ENCODE measurements around the gene TNRC6B.

TNRC6B gene

DNA sequence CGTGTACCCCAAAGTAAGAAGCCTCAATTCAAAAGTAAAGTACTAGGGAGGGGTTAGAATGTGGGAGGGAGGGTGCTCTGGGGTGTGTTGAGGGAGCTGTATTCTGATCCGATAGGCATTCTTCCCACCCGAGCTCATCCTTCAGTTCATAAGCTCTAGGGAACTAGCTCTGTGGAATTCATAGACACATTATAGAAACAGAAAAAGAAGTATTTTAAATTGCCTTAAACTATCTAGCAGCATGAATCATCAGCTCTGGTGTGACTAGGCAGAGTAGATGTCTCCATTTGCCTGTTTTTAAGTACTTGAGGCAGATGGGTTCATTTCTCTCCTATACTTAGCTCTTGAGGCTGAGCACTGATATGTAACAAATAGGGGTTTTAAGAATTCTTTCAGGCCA is 185.3 kb downstream of the TNRC6B start:
- 0 out of 2 replicates have a peak, but pooled peaks cover 3% of the 10 kb centered on the region for H3K79me2 ChIP-seq (ENCODE audit: low read length)
- H3K4me2 ChIP-seq (ENCODE audit: low read length), result no peak overlapping the region
- no peak overlapping the region for H2AFZ ChIP-seq (ENCODE audit: low read depth, low read length)
- H3K9me3 ChIP-seq (ENCODE audit: insufficient read depth, low read length), result no peaks in the 10 kb centered on the region
- H3K4me3 ChIP-seq (ENCODE audit: low read length), result no peak overlapping the region
- H3K9ac ChIP-seq (ENCODE audit: low read length), result no peak overlapping the region
- H3K4me1 ChIP-seq (ENCODE audit: low read length), result no peaks in the 10 kb centered on the region
- no peak overlapping the region for H3K27ac ChIP-seq (ENCODE audit: low read length)
- peaks cover 82% of the 10 kb centered on the region for H3K36me3 ChIP-seq (replicated peaks; ENCODE audit: low read depth, low read length)
- no peaks in the 10 kb centered on the region for H3K27me3 ChIP-seq (ENCODE audit: low read depth, low read length)
- no peak for TF ChIP-seq EZH2phosphoT487 (IDR thresholded peaks at IDR 0.05; ENCODE audit: low read depth)
- TF ChIP-seq, protein P1, sequence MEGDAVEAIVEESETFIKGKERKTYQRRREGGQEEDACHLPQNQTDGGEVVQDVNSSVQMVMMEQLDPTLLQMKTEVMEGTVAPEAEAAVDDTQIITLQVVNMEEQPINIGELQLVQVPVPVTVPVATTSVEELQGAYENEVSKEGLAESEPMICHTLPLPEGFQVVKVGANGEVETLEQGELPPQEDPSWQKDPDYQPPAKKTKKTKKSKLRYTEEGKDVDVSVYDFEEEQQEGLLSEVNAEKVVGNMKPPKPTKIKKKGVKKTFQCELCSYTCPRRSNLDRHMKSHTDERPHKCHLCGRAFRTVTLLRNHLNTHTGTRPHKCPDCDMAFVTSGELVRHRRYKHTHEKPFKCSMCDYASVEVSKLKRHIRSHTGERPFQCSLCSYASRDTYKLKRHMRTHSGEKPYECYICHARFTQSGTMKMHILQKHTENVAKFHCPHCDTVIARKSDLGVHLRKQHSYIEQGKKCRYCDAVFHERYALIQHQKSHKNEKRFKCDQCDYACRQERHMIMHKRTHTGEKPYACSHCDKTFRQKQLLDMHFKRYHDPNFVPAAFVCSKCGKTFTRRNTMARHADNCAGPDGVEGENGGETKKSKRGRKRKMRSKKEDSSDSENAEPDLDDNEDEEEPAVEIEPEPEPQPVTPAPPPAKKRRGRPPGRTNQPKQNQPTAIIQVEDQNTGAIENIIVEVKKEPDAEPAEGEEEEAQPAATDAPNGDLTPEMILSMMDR (IDR thresholded peaks at IDR 0.05; ENCODE audit: low read depth, low read length), result no peak
- H4K20me1 ChIP-seq (ENCODE audit: insufficient read depth, low read length), result no peaks in the 10 kb centered on the region

DNA sequence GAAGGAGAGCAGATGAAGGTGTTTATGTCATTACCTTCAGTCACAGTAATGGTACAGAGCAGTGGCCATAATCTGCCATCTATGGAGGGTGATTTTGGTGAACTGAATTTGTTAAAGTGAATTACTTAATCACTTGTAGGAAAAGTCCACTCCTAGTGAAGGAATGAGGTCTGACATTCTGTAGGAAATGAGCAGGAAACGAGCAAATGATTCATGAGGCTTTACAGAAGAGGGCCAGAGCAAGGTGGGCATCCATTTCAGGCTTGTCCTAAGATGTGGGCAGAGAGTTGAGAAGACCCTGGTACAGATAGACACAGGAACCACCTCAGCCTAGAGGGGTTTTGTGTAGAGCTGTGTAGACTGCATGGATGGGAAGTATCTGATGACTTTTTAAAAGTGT is 186.7 kb downstream of the TNRC6B start:
- H2AFZ ChIP-seq (ENCODE audit: low read depth, low read length), result no peak overlapping the region
- no peak overlapping the region for H3K4me3 ChIP-seq (ENCODE audit: low read length)
- no peaks in the 10 kb centered on the region for H3K9me3 ChIP-seq (ENCODE audit: insufficient read depth, low read length)
- H4K20me1 ChIP-seq (ENCODE audit: insufficient read depth, low read length), result no peaks in the 10 kb centered on the region
- H3K4me2 ChIP-seq (ENCODE audit: low read length), result no peak overlapping the region
- no peaks in the 10 kb centered on the region for H3K4me1 ChIP-seq (ENCODE audit: low read length)
- TF ChIP-seq EZH2phosphoT487 (IDR thresholded peaks at IDR 0.05; ENCODE audit: low read depth), result no peak
- TF ChIP-seq, protein P1 (IDR thresholded peaks at IDR 0.05; ENCODE audit: low read depth, low read length), result no peak
- peaks cover 76% of the 10 kb centered on the region for H3K36me3 ChIP-seq (replicated peaks; ENCODE audit: low read depth, low read length)
- no peak overlapping the region for H3K9ac ChIP-seq (ENCODE audit: low read length)
- no peaks in the 10 kb centered on the region for H3K79me2 ChIP-seq (ENCODE audit: low read length)
- no peaks in the 10 kb centered on the region for H3K27me3 ChIP-seq (ENCODE audit: low read depth, low read length)
- no peak overlapping the region for H3K27ac ChIP-seq (ENCODE audit: low read length)

DNA sequence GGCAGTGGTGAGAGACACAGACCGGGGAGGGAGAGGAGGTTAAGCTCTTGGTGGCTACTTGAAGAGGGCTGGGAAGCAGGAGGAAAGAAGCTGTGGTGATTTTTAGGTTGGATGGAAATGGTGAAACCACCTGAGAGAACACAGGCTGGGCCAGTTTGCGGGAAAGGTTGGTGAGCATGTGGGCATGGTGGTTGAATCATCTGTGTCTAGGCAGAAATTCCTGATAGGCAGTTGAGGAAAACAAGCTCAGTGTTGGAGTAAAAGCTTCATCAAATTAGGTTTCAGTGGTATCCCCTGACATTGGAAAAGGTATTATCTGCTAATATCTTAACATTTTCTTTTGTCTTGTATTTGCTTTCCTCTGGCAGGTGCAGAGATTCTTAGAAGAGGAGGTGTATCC is 188.3 kb downstream of the TNRC6B start:
- no peaks in the 10 kb centered on the region for H4K20me1 ChIP-seq (ENCODE audit: insufficient read depth, low read length)
- no peaks in the 10 kb centered on the region for H3K4me1 ChIP-seq (ENCODE audit: low read length)
- H3K36me3 ChIP-seq (replicated peaks; ENCODE audit: low read depth, low read length), result peaks cover 61% of the 10 kb centered on the region
- no peak overlapping the region for H2AFZ ChIP-seq (ENCODE audit: low read depth, low read length)
- H3K27ac ChIP-seq (ENCODE audit: low read length), result no peak overlapping the region
- H3K4me3 ChIP-seq (ENCODE audit: low read length), result no peak overlapping the region
- no peak for TF ChIP-seq EZH2phosphoT487 (IDR thresholded peaks at IDR 0.05; ENCODE audit: low read depth)
- TF ChIP-seq, protein P1 (IDR thresholded peaks at IDR 0.05; ENCODE audit: low read depth, low read length), result no peak
- no peak overlapping the region for H3K9ac ChIP-seq (ENCODE audit: low read length)
- no peaks in the 10 kb centered on the region for H3K27me3 ChIP-seq (ENCODE audit: low read depth, low read length)
- peaks cover 5% of the 10 kb centered on the region for H3K79me2 ChIP-seq (ENCODE audit: low read length)
- no peak overlapping the region for H3K4me2 ChIP-seq (ENCODE audit: low read length)
- no peaks in the 10 kb centered on the region for H3K9me3 ChIP-seq (ENCODE audit: insufficient read depth, low read length)

DNA sequence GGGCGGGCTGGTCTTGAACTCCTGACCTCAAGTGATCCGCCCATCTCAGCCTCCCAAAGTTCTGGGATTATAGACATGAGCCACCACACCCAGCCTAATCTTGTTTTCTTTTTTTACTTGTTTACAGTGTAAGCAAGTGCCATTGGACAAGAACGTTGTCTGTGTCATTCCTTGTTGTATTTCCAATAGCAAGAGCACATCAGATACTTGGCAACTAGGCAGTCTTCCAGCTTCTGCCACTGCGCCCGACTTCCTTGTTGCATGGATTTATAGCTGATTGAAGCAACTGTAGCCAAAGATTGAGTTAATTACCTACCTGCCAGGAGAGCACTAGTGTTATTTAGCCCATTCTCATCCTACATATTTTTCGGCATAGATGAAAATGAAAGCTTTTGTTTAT is 189.6 kb downstream of the TNRC6B start:
- Histone ChIP-seq H3K4me2 (ENCODE audit: low read length) (no peak overlapping the region), H4K20me1 (ENCODE audit: insufficient read depth, low read length) (no peaks in the 10 kb centered on the region), H3K4me1 (ENCODE audit: low read length) (peaks cover 5% of the 10 kb centered on the region), H3K27ac (ENCODE audit: low read length) (no peak overlapping the region), H2AFZ (ENCODE audit: low read depth, low read length) (no peak overlapping the region), H3K36me3 (replicated peaks; ENCODE audit: low read depth, low read length) (peaks cover 48% of the 10 kb centered on the region), H3K79me2 (ENCODE audit: low read length) (peaks cover 13% of the 10 kb centered on the region), H3K4me3 (ENCODE audit: low read length) (no peak overlapping the region), H3K27me3 (ENCODE audit: low read depth, low read length) (no peaks in the 10 kb centered on the region), H3K9ac (ENCODE audit: low read length) (no peak overlapping the region), H3K9me3 (ENCODE audit: insufficient read depth, low read length) (no peaks in the 10 kb centered on the region)
- no peak for TF ChIP-seq EZH2phosphoT487 (IDR thresholded peaks at IDR 0.05; ENCODE audit: low read depth)

DNA sequence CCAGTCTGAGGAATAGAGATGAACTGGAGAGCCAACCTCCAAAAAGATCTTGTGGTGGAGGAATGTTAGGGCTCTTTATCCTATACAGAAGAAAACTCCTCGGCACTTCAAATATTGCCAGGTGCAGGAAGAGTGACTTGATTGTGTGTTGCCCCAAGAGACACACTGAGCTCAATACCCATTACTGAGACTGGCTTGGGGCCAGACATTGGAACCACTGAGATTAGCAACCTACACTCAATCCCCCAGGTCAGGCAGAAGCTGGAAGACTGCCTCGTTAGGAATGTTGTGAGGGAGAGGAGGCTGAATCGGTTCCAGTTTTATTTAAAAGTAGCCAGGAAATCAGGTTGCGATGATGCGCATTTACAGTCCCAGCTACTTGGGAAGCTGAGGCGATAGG is 190.3 kb downstream of the TNRC6B start:
- H3K79me2 ChIP-seq (ENCODE audit: low read length), result peaks cover 13% of the 10 kb centered on the region
- no peak for TF ChIP-seq EZH2phosphoT487 (IDR thresholded peaks at IDR 0.05; ENCODE audit: low read depth)
- TF ChIP-seq, protein P1 (IDR thresholded peaks at IDR 0.05; ENCODE audit: low read depth, low read length), result no peak
- H3K9ac ChIP-seq (ENCODE audit: low read length), result no peak overlapping the region
- no peak overlapping the region for H3K4me3 ChIP-seq (ENCODE audit: low read length)
- peaks cover 45% of the 10 kb centered on the region for H3K36me3 ChIP-seq (replicated peaks; ENCODE audit: low read depth, low read length)
- H3K27ac ChIP-seq (ENCODE audit: low read length), result no peak overlapping the region
- H3K27me3 ChIP-seq (ENCODE audit: low read depth, low read length), result no peaks in the 10 kb centered on the region
- no peak overlapping the region for H3K4me2 ChIP-seq (ENCODE audit: low read length)
- H3K9me3 ChIP-seq (ENCODE audit: insufficient read depth, low read length), result no peaks in the 10 kb centered on the region
- no peaks in the 10 kb centered on the region for H4K20me1 ChIP-seq (ENCODE audit: insufficient read depth, low read length)
- H2AFZ ChIP-seq (ENCODE audit: low read depth, low read length), result no peak overlapping the region
- peaks cover 5% of the 10 kb centered on the region for H3K4me1 ChIP-seq (ENCODE audit: low read length)
